Gastroesophageal sphincter (tissue), 3 donors: ENCODE results near the gene NANOS2.

ENCODE experiments used
- POLR2A ChIP-seq, 2 donors: fragments of 450-650 bp; IDR thresholded peaks; one replicate each; pipeline ENCODE4 v1.6.1; 2017; ENCODE audit warnings: antibody characterized with exemption in 2 of 2, mild to moderate bottlenecking in 2 of 2, moderate library complexity in 1 of 2
- TF ChIP-seq, protein P1 (sequence below), 4 experiments: fragments of 200-600 bp in 2 of 4; fragments of 450-650 bp in 2 of 4; sonication (generic) in 1 of 4; IDR thresholded peaks; one replicate each; pipeline ENCODE4 v1.5.1; 2017 to 2019; ENCODE audit warnings: antibody characterized with exemption in 4 of 4, mild to moderate bottlenecking in 2 of 4, moderate library complexity in 2 of 4

DNA sequence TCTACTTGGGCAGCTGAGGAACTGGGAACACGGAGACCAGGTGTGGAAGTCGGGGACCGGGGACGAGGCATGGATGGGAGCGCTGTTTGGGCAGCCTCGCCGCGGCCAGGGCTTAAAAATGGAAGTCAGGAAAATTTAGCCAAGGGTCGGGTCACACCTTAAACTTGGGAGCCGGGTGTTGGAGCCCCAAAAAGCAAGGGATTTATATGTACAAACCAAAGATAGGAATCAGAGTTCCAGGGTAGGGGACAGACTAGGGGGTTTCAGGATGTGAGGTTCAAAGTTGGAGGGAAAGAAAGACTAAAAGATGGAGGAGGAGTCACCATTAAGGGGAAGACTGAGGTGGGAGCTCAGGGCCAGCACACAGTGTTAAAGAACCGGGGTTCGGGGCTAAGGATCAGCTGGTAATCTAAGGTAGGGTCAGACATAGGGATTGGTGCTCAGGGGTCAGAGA, 49.9 kb downstream of the NANOS2 start:
- TF ChIP-seq, protein P1, sequence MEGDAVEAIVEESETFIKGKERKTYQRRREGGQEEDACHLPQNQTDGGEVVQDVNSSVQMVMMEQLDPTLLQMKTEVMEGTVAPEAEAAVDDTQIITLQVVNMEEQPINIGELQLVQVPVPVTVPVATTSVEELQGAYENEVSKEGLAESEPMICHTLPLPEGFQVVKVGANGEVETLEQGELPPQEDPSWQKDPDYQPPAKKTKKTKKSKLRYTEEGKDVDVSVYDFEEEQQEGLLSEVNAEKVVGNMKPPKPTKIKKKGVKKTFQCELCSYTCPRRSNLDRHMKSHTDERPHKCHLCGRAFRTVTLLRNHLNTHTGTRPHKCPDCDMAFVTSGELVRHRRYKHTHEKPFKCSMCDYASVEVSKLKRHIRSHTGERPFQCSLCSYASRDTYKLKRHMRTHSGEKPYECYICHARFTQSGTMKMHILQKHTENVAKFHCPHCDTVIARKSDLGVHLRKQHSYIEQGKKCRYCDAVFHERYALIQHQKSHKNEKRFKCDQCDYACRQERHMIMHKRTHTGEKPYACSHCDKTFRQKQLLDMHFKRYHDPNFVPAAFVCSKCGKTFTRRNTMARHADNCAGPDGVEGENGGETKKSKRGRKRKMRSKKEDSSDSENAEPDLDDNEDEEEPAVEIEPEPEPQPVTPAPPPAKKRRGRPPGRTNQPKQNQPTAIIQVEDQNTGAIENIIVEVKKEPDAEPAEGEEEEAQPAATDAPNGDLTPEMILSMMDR (IDR thresholded peaks at IDR 0.05): no peak
- no peak for TF ChIP-seq POLR2A (IDR thresholded peaks at IDR 0.05)
